Activated CD8-positive, alpha-beta T cell treated with anti-CD3 and anti-CD28 coated beads, Interleukin-2, amount 10 ng/mL, durations not matched to agents 7 days and 5 days (primary cell): ENCODE measurements around the gene MACROD2. TPM values are rescaled to one million over a fixed set of nuclear protein-coding genes. Genes with fewer than 3 reads are reported as not detected.
"Not testable (repeated sequence)": the region's sequence is repeated elsewhere in the genome, so short reads cannot be mapped to it uniquely, and the experiment has no call there.

Experiments
- ATAC-seq: fragments of 150-1000 bp; cut with Tn5 transposase; one replicate; pipeline ENCODE4 v1.10.0; 2021; ENCODE audit warnings: moderate library complexity
- CTCF ChIA-PET: fragments of 350-600 bp; sonication (Branson Sonifier 250); formaldehyde crosslinking; loops from one replicate; lab custom pipeline; 2021; ENCODE audit warnings: antibody characterized with exemption; lab: Charles Lee
- POLR2A ChIA-PET: fragments of 350-600 bp; sonication (Branson Sonifier 250); formaldehyde crosslinking; loops from one replicate; lab custom pipeline; 2021; ENCODE audit warnings: antibody characterized with exemption; lab: Charles Lee
- DNase-seq: peaks from one replicate; pipeline ENCODE4 v3.0.0-alpha.2; 2020
- H3K27ac Mint-ChIP-seq: one replicate; pipeline ENCODE4 v1.8.0; 2021; ENCODE audit warnings: mild to moderate bottlenecking, mixed read lengths
- H3K27me3 Mint-ChIP-seq: one replicate; pipeline ENCODE4 v1.8.0; 2021; ENCODE audit warnings: low read depth, mixed read lengths
- H3K36me3 Mint-ChIP-seq: one replicate; pipeline ENCODE4 v1.8.0; 2021; ENCODE audit warnings: low read depth, mixed read lengths
- H3K4me1 Mint-ChIP-seq: one replicate; pipeline ENCODE4 v1.8.0; 2021; ENCODE audit warnings: low read depth, mixed read lengths
- H3K4me3 Mint-ChIP-seq: one replicate; pipeline ENCODE4 v1.8.0; 2021; ENCODE audit warnings: mild to moderate bottlenecking, mixed read lengths
- H3K9me3 Mint-ChIP-seq: one replicate; pipeline ENCODE4 v1.8.0; 2022; ENCODE audit warnings: mixed read lengths; ENCODE audit not compliant: insufficient read depth
- total RNA-seq, 2 experiments: library from RNA; stranded (reverse); gene quantifications; one replicate each; pipeline ENCODE4 v1.2.3, GENCODE V29; 2021

Gene MACROD2
- total RNA-seq, 2 experiments from 2014 or later: 0.08 TPM; not detected in 1

- not testable (repeated sequence) for H3K27me3 Mint-ChIP-seq
Measured at GRCh38 chr20:16012934-16013333, 2017.6 kb downstream of the MACROD2 start.

GRCh38 chr20:16013631-16014030 is 2018.3 kb downstream of the MACROD2 start:
- Mint-ChIP-seq H3K27me3 (no peaks in the 10 kb centered on the region), H3K27ac (no peak overlapping the region), H3K4me3 (no peak overlapping the region), H3K36me3 (no peaks in the 10 kb centered on the region), H3K4me1 (no peaks in the 10 kb centered on the region), H3K9me3 (no peaks in the 10 kb centered on the region)
- ChIA-PET CTCF (no interaction called here), POLR2A (no interaction called here)
- no peak for DNase-seq
- ATAC-seq: no peak

More at GRCh38 chr20:16012934-16013333, 2017.6 kb downstream of the MACROD2 start:
- H3K4me1 Mint-ChIP-seq, H3K36me3 Mint-ChIP-seq, ATAC-seq, H3K9me3 Mint-ChIP-seq, H3K27ac Mint-ChIP-seq, H3K4me3 Mint-ChIP-seq, CTCF ChIA-PET, DNase-seq, POLR2A ChIA-PET: not testable (repeated sequence)

- Mint-ChIP-seq H3K4me3 (no peak overlapping the region), H3K9me3 (no peaks in the 10 kb centered on the region), H3K27me3 (no peaks in the 10 kb centered on the region), H3K27ac (no peak overlapping the region), H3K4me1 (no peaks in the 10 kb centered on the region), H3K36me3 (no peaks in the 10 kb centered on the region)
- ChIA-PET POLR2A (no interaction called here), CTCF (no interaction called here)
- DNase-seq (no peak), ATAC-seq (no peak)
Measured at GRCh38 chr20:16014436-16014835, 2019.1 kb downstream of the MACROD2 start.

- Mint-ChIP-seq H3K9me3 (peaks cover 4% of the 10 kb centered on the region), H3K4me3 (no peak overlapping the region)
Measured at GRCh38 chr20:16017656-16018055, 2022.3 kb downstream of the MACROD2 start.

GRCh38 chr20:16018881-16019280 is 2023.6 kb downstream of the MACROD2 start:
- no peaks in the 10 kb centered on the region for H3K36me3 Mint-ChIP-seq
- H3K4me3 Mint-ChIP-seq: no peak overlapping the region
- peaks cover 4% of the 10 kb centered on the region for H3K9me3 Mint-ChIP-seq
- ChIA-PET CTCF (no interaction called here), POLR2A (no interaction called here)
- H3K27me3 Mint-ChIP-seq: no peaks in the 10 kb centered on the region
- no peak overlapping the region for H3K27ac Mint-ChIP-seq
- no peak for ATAC-seq
- no peaks in the 10 kb centered on the region for H3K4me1 Mint-ChIP-seq
- no peak for DNase-seq

More at GRCh38 chr20:16017656-16018055, 2022.3 kb downstream of the MACROD2 start:
- Mint-ChIP-seq H3K27me3 (no peaks in the 10 kb centered on the region), H3K36me3 (no peaks in the 10 kb centered on the region), H3K4me1 (no peaks in the 10 kb centered on the region), H3K27ac (no peak overlapping the region)
- no peak for DNase-seq
- POLR2A ChIA-PET: no interaction called here
- no peak for ATAC-seq
- CTCF ChIA-PET: no interaction called here

- H3K36me3 Mint-ChIP-seq: no peaks in the 10 kb centered on the region
- H3K27ac Mint-ChIP-seq: no peak overlapping the region
- CTCF ChIA-PET: no interaction called here
- no peak for DNase-seq
- H3K4me1 Mint-ChIP-seq: no peaks in the 10 kb centered on the region
- POLR2A ChIA-PET: no interaction called here
- no peaks in the 10 kb centered on the region for H3K27me3 Mint-ChIP-seq
- ATAC-seq: no peak
- H3K4me3 Mint-ChIP-seq: no peak overlapping the region
- peaks cover 14% of the 10 kb centered on the region for H3K9me3 Mint-ChIP-seq
Measured at GRCh38 chr20:16020971-16021370, 2025.7 kb downstream of the MACROD2 start.

GRCh38 chr20:16025084-16025483 is 2029.8 kb downstream of the MACROD2 start:
- H3K36me3 Mint-ChIP-seq: no peaks in the 10 kb centered on the region
- no peak overlapping the region for H3K27ac Mint-ChIP-seq
- POLR2A ChIA-PET: no interaction called here
- H3K9me3 Mint-ChIP-seq: peaks cover 21% of the 10 kb centered on the region
- CTCF ChIA-PET: no interaction called here
- no peaks in the 10 kb centered on the region for H3K4me1 Mint-ChIP-seq
- H3K4me3 Mint-ChIP-seq: no peak overlapping the region
- H3K27me3 Mint-ChIP-seq: no peaks in the 10 kb centered on the region
- ATAC-seq: no peak
- no peak for DNase-seq

- ChIA-PET CTCF (no interaction called here), POLR2A (no interaction called here)
- H3K4me3 Mint-ChIP-seq: no peak overlapping the region
- H3K9me3 Mint-ChIP-seq: peaks cover 17% of the 10 kb centered on the region
- H3K4me1 Mint-ChIP-seq: no peaks in the 10 kb centered on the region
- no peaks in the 10 kb centered on the region for H3K27me3 Mint-ChIP-seq
- DNase-seq (no peak), ATAC-seq (no peak)
- no peaks in the 10 kb centered on the region for H3K36me3 Mint-ChIP-seq
- H3K27ac Mint-ChIP-seq: no peak overlapping the region
Measured at GRCh38 chr20:16027686-16028085, 2032.4 kb downstream of the MACROD2 start.

- Mint-ChIP-seq H3K4me1 (no peaks in the 10 kb centered on the region), H3K4me3 (no peak overlapping the region), H3K27ac (no peak overlapping the region), H3K36me3 (no peaks in the 10 kb centered on the region), H3K9me3 (peaks cover 17% of the 10 kb centered on the region), H3K27me3 (no peaks in the 10 kb centered on the region)
- POLR2A ChIA-PET: no interaction called here
- DNase-seq: no peak
- CTCF ChIA-PET: no interaction called here
- ATAC-seq: no peak
Measured at GRCh38 chr20:16028923-16029322, 2033.6 kb downstream of the MACROD2 start.

- no peak overlapping the region for H3K4me3 Mint-ChIP-seq
- ChIA-PET POLR2A (interaction anchor here (0.7 kb wide), 1 partner anchor 708 kb away, joined by 3 read pairs; no protein-coding TSS in a partner anchor), CTCF (no interaction called here)
- DNase-seq: no peak
- peaks cover 7% of the 10 kb centered on the region for H3K9me3 Mint-ChIP-seq
- H3K27me3 Mint-ChIP-seq: no peaks in the 10 kb centered on the region
- H3K4me1 Mint-ChIP-seq: no peaks in the 10 kb centered on the region
- no peak for ATAC-seq
- no peak overlapping the region for H3K27ac Mint-ChIP-seq
- H3K36me3 Mint-ChIP-seq: no peaks in the 10 kb centered on the region
Measured at GRCh38 chr20:16030253-16030652, 2034.9 kb downstream of the MACROD2 start.

- DNase-seq (no peak), ATAC-seq (no peak)
- H3K27me3 Mint-ChIP-seq: no peaks in the 10 kb centered on the region
- ChIA-PET POLR2A (no interaction called here), CTCF (no interaction called here)
- H3K27ac Mint-ChIP-seq: no peak overlapping the region
- H3K4me1 Mint-ChIP-seq: no peaks in the 10 kb centered on the region
- H3K36me3 Mint-ChIP-seq: no peaks in the 10 kb centered on the region
- no peak overlapping the region for H3K4me3 Mint-ChIP-seq
- no peaks in the 10 kb centered on the region for H3K9me3 Mint-ChIP-seq
Measured at GRCh38 chr20:16035576-16035975, 2040.3 kb downstream of the MACROD2 start.

- Mint-ChIP-seq H3K27ac (no peak overlapping the region), H3K36me3 (no peaks in the 10 kb centered on the region), H3K9me3 (no peaks in the 10 kb centered on the region), H3K4me1 (no peaks in the 10 kb centered on the region), H3K4me3 (no peak overlapping the region), H3K27me3 (no peaks in the 10 kb centered on the region)
- DNase-seq: no peak
- ChIA-PET CTCF (no interaction called here), POLR2A (no interaction called here)
- no peak for ATAC-seq
Measured at GRCh38 chr20:16036331-16036730, 2041.0 kb downstream of the MACROD2 start.

- Mint-ChIP-seq H3K36me3 (no peaks in the 10 kb centered on the region), H3K9me3 (no peaks in the 10 kb centered on the region), H3K4me3 (no peak overlapping the region), H3K27ac (no peak overlapping the region), H3K4me1 (no peaks in the 10 kb centered on the region), H3K27me3 (no peaks in the 10 kb centered on the region)
- ATAC-seq: no peak
- DNase-seq: no peak
- POLR2A ChIA-PET: no interaction called here
- CTCF ChIA-PET: no interaction called here
Measured at GRCh38 chr20:16040742-16041141, 2045.4 kb downstream of the MACROD2 start.
